Transverse colon (tissue), 4 donors: ENCODE measurements around the gene NIBAN1. TPM values are rescaled to one million over a fixed set of nuclear protein-coding genes. Genes with fewer than 3 reads are reported as not detected.

Experiments
- DNase-seq: peaks from one replicate; pipeline ENCODE4 v3.0.0-alpha.2; 2019
- H3K27ac ChIP-seq, 4 donors: fragments of 200-600 bp; sonication (generic); 2 replicates each; pipeline ENCODE4 v1.5.1; 2016 to 2018; ENCODE audit warnings: inconsistent platforms in 4 of 4
- H3K27me3 ChIP-seq: fragments of 200-600 bp; sonication (generic); 2 replicates; pipeline ENCODE4 v1.5.1; 2017; ENCODE audit warnings: inconsistent platforms
- H3K36me3 ChIP-seq, 4 donors: fragments of 200-600 bp; sonication (generic); 2 replicates each; pipeline ENCODE4 v1.5.1; 2017 to 2019; ENCODE audit warnings: inconsistent platforms in 4 of 4
- H3K4me1 ChIP-seq, 4 donors: fragments of 200-600 bp; sonication (generic); 2 replicates each; pipeline ENCODE4 v1.5.1; 2017 to 2020; ENCODE audit warnings: inconsistent platforms in 4 of 4
- H3K4me3 ChIP-seq, 4 donors: fragments of 200-600 bp; sonication (generic); 1 replicate in 1 of 4; 2 replicates in 3 of 4; pipeline versions ENCODE4 v1.5.1 to v1.6.1; 2017 to 2019; ENCODE audit warnings: inconsistent platforms in 4 of 4
- H3K9me3 ChIP-seq, 2 donors: fragments of 200-600 bp; sonication (generic); 2 replicates each; pipeline ENCODE4 v1.5.1; 2017 to 2019; ENCODE audit warnings: inconsistent platforms in 2 of 2
- EP300 ChIP-seq: sonication (generic); formaldehyde crosslinking; IDR thresholded peaks from one replicate; pipeline ENCODE4 v1.6.1; 2017; ENCODE audit warnings: antibody characterized with exemption, low read depth
- POLR2A ChIP-seq: fragments of 450-650 bp; IDR thresholded peaks from one replicate; pipeline ENCODE4 v1.6.1; 2016; ENCODE audit warnings: antibody characterized with exemption, mild to moderate bottlenecking, moderate library complexity
- POLR2AphosphoS5 ChIP-seq, 3 donors: sonication (generic); formaldehyde crosslinking; IDR thresholded peaks; one replicate each; pipeline ENCODE4 v1.6.1; 2016; ENCODE audit warnings: antibody characterized with exemption in 3 of 3
- WGBS, 2 donors: methylation state at CpG; one replicate each; pipeline ENCODE4 v1.1.5; 2018; ENCODE audit warnings: low coverage in 1 of 2; 5-methylcytosine and 5-hydroxymethylcytosine counted together
- in situ Hi-C, 4 donors: fragments of 200-750 bp; cut with MboI; loops; one replicate each; pipeline versions ENCODE4 v1.15.0 to v1.15.1; 2017; ENCODE audit warnings: low sequenced_read_pairs in 3 of 4, low pct_ligation_motif_present in 1 of 4, low pct_unique_long_range_greater_than_20kb in 1 of 4
- intact Hi-C: fragments of 100-400 bp; cut with DNase I; formaldehyde crosslinking; loops from one replicate; pipeline ENCODE4 v1.15.1; 2023; ENCODE audit warnings: low total_unique reads
- total RNA-seq, 4 donors: library from RNA; depleted of rRNA; stranded (reverse); fragments of >200 nt; gene quantifications; one replicate each; pipeline ENCODE4 v1.1.0, GENCODE V29; 2016
- TF ChIP-seq, protein P1 (sequence below), 5 experiments: fragments of 200-600 bp in 3 of 5; fragments of 450-650 bp in 2 of 5; sonication (generic) in 3 of 5; IDR thresholded peaks; 1 replicate in 2 of 5; 2 replicates in 3 of 5; pipeline ENCODE4 v1.5.1; 2016 to 2017; ENCODE audit warnings: antibody characterized with exemption in 5 of 5, inconsistent platforms in 3 of 5, mild to moderate bottlenecking in 2 of 5, moderate library complexity in 1 of 5

NIBAN1 gene
- total RNA-seq, 4 donors from 2014 or later: 22.7 to 38.7 (median 31.7) TPM

DNA sequence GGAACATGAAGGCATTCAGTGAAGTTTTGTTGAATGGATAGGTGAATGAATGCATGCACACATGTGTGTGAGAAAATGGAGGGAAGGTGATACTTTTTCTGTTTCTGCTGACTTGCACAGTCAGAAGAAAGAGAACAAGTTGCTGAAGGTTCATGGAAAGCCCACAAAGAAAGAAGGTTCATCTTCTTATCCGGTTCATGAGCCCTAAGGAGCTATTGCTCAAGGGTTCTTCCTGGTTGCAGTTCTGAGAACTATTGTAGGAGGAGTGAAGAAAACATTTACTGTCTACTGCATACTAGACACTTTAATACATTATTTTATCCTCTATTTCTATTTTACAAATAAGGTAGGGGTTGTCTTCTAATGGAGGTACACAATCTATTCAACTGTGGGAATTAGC, 13.4 kb upstream of the NIBAN1 start:
- intact Hi-C loops (no loop called here), in situ Hi-C loops (no loop called here)

DNA sequence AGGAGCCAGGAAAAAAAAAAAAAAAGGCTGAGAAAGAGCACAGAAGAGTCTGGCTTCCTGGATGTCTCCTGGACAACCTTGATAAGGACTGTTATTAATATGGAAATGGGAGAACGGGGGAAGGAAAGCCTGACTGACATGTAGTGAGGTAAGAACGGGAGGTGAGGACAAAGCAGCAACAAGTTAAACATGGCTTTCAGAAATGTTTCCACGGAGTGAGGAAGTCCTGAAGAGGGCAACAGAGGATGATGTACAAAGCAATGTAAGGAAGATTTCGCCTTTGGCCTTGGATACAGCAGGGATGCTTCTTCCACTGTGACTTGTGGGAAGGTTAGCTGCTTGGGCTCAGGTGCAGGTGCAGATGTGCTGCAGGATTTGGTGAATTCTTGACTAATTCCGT, 11.9 kb upstream of the NIBAN1 start:
- Histone ChIP-seq H3K27me3 (peaks cover 19% of the 10 kb centered on the region), H3K9me3 (no peaks in the 10 kb centered on the region), H3K4me1 (peaks cover 0 to 7% (median 0%) of the 10 kb centered on the region in 4 donors), H3K36me3 (no peaks in the 10 kb centered on the region), H3K27ac (no peak overlapping the region), H3K4me3 (no peak overlapping the region)
- no peak for DNase-seq
- TF ChIP-seq, protein P1, sequence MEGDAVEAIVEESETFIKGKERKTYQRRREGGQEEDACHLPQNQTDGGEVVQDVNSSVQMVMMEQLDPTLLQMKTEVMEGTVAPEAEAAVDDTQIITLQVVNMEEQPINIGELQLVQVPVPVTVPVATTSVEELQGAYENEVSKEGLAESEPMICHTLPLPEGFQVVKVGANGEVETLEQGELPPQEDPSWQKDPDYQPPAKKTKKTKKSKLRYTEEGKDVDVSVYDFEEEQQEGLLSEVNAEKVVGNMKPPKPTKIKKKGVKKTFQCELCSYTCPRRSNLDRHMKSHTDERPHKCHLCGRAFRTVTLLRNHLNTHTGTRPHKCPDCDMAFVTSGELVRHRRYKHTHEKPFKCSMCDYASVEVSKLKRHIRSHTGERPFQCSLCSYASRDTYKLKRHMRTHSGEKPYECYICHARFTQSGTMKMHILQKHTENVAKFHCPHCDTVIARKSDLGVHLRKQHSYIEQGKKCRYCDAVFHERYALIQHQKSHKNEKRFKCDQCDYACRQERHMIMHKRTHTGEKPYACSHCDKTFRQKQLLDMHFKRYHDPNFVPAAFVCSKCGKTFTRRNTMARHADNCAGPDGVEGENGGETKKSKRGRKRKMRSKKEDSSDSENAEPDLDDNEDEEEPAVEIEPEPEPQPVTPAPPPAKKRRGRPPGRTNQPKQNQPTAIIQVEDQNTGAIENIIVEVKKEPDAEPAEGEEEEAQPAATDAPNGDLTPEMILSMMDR (IDR thresholded peaks at IDR 0.05): peak in 1 of 5 experiments; percentile 8
- TF ChIP-seq EP300: no peak
- intact Hi-C loops (no loop called here), in situ Hi-C loops (no loop called here)
- WGBS, 2 donors: 43 to 44% methylated on average over 3 to 5 of the region's 5 CpGs

More for the DNA sequence above, 13.4 kb upstream of the NIBAN1 start:
- Histone ChIP-seq H3K4me3 (no peak overlapping the region), H3K4me1 (no peaks in the 10 kb centered on the region), H3K27me3 (peaks cover 16% of the 10 kb centered on the region), H3K36me3 (no peaks in the 10 kb centered on the region), H3K9me3 (no peaks in the 10 kb centered on the region), H3K27ac (no peak overlapping the region)
- TF ChIP-seq POLR2AphosphoS5 (IDR thresholded peaks at IDR 0.05): no peak
- no peak for TF ChIP-seq POLR2A
- TF ChIP-seq, protein P1 (IDR thresholded peaks at IDR 0.05): no peak
- TF ChIP-seq EP300: no peak
- WGBS, 2 donors: 78 to 93% methylated on average over 1 of the region's 1 CpG
- no peak for DNase-seq

DNA sequence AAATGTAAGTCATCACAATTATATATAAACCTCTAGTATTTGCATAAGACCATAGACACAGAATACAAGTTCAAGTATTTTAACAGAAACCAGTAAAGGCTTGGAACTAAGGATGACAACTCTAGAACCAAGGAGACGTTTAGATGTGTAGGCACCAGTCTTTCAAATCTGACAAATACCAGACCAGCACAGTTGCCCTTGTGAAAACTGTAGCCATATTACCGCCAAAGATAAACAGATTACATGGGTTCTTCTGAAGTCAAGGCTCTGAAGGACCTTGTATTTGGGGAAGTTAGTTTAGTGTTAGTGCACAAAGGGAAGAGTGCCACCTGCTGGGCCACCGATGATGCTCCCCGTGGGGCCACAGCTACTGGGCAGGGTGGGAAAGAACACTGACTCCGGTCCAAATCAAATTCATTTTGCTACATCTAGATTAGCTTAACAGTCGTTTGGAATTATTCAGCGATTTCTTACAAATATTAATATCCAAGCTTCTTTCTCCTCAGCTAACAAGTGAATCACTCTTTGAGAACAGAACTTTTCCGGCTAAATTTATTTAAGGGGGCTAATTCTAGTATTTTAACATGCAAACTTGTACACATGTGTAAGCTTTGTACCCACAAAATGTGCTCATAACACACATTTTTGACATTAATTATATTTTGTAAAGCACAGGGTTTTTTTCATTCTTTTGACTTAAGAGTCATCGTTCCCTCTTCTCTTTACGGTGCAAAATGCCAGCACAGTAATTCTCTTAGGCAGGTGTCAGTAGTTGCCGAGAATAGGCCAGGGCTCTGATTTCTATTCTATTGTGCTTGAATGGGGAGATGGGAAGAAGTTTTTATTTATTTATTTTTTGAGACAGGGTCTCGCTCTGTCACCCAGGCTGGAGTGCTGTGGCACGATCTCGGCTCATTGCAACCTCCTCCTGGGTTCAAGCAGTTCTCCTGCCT, 8.0 kb upstream of the NIBAN1 start:
- no peak overlapping the region for H3K27ac ChIP-seq
- no peak overlapping the region for H3K4me3 ChIP-seq
- intact Hi-C loops: loop anchor here (2.0 kb wide), 1 partner anchor 177 kb away; no protein-coding TSS in a partner anchor
- H3K4me1 ChIP-seq: peaks cover 0 to 7% (median 0%) of the 10 kb centered on the region in 4 donors
- no peaks in the 10 kb centered on the region for H3K36me3 ChIP-seq
- no peaks in the 10 kb centered on the region for H3K9me3 ChIP-seq
- peaks cover 21% of the 10 kb centered on the region for H3K27me3 ChIP-seq
- WGBS, 2 donors: 32 to 46% methylated on average over 11 to 14 of the region's 14 CpGs
- peak; percentile 82 for DNase-seq
- in situ Hi-C loops: loop anchor here (5.0 kb wide), 2 partner anchors 175 to 180 kb away; no protein-coding TSS in a partner anchor
- TF ChIP-seq POLR2AphosphoS5 (IDR thresholded peaks at IDR 0.05) (no peak), EP300 (no peak), POLR2A (no peak)
- TF ChIP-seq, protein P1 (IDR thresholded peaks at IDR 0.05): peak; percentile 81 to 92 (median 87)

DNA sequence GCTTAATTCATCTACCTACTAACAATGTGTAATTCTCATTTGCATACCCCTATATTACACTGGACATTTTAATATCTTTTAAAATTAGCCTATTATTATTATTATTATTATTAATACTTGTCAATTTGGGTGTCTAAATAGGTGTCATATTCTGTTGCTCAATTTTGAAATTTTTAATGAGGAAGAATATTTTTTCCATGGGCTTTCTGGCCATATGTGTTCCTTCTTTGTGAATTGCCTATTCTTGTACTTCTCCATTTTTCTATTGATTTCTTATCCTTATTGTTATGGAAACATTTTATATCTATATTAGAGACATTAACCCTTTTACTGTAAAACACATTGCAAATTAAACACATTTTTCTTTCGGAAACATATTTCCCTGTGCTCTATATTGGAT, 6.4 kb upstream of the NIBAN1 start:
- H3K36me3 ChIP-seq: no peaks in the 10 kb centered on the region
- in situ Hi-C loops: loop anchor here (5.0 kb wide), 2 partner anchors 173 to 178 kb away; no protein-coding TSS in a partner anchor
- H3K4me3 ChIP-seq: no peak overlapping the region
- peaks cover 33% of the 10 kb centered on the region for H3K27me3 ChIP-seq
- peaks cover 0 to 7% (median 0%) of the 10 kb centered on the region in 4 donors for H3K4me1 ChIP-seq
- no peak overlapping the region for H3K27ac ChIP-seq
- intact Hi-C loops: no loop called here
- 97 to 100% methylated on average over 1 of the region's 1 CpG for WGBS, 2 donors
- H3K9me3 ChIP-seq: no peaks in the 10 kb centered on the region
- DNase-seq: no peak
- TF ChIP-seq, protein P1 (IDR thresholded peaks at IDR 0.05): no peak
- TF ChIP-seq POLR2AphosphoS5 (IDR thresholded peaks at IDR 0.05) (no peak), POLR2A (no peak), EP300 (no peak)
